ENCODE results near the gene RAB28.

- TF ChIP-seq CTCF (conservative IDR thresholded peaks at IDR 0.05; ENCODE audit: low read depth, low read length), result no peak
- no peak for TF ChIP-seq EZH2 (IDR thresholded peaks at IDR 0.05; ENCODE audit: low read length, unreplicated experiment)
These were observed 97.6 kb downstream of the RAB28 start for GRCh38 chr4:13386405-13387107.
